Aorta (tissue), 5 donors: Measurements from ENCODE around the gene SLC12A7. TPM values are rescaled to one million over a fixed set of nuclear protein-coding genes. Genes with fewer than 3 reads are reported as not detected.

Source experiments
- ATAC-seq: fragments of 200-7000 bp; cut with Tn5 transposase; one replicate; pipeline ENCODE4 v1.9.1; 2022; ENCODE audit warnings: moderate library complexity; ENCODE audit not compliant: low FRiP score
- DNase-seq, 2 donors: peaks; one replicate each; pipeline ENCODE4 v3.0.0-alpha.2; 2020
- H3K27ac ChIP-seq, 2 donors: one replicate each; pipeline ENCODE4 v1.5.1; 2013; ENCODE audit warnings: low read length in 2 of 2, mild to moderate bottlenecking in 2 of 2, moderate library complexity in 2 of 2, control low read depth in 1 of 2, inconsistent platforms in 1 of 2, low read depth in 1 of 2
- H3K27me3 ChIP-seq, 2 donors: one replicate each; pipeline ENCODE4 v1.6.1; 2013; ENCODE audit warnings: control low read depth in 1 of 2, low read length in 1 of 2, mild to moderate bottlenecking in 1 of 2, moderate library complexity in 1 of 2; ENCODE audit not compliant: insufficient read depth in 2 of 2, control insufficient read depth in 1 of 2
- H3K36me3 ChIP-seq, 2 donors: one replicate each; pipeline ENCODE4 v1.6.1; 2013; ENCODE audit warnings: control low read depth in 1 of 2, low read length in 1 of 2, mild to moderate bottlenecking in 1 of 2; ENCODE audit not compliant: insufficient read depth in 2 of 2, control insufficient read depth in 1 of 2
- H3K4me1 ChIP-seq, 2 donors: one replicate each; pipeline ENCODE4 v1.6.1; 2013; ENCODE audit warnings: low read length in 2 of 2, control low read depth in 1 of 2, mild to moderate bottlenecking in 1 of 2, moderate library complexity in 1 of 2; ENCODE audit not compliant: insufficient read depth in 2 of 2, control insufficient read depth in 1 of 2
- H3K4me3 ChIP-seq, 2 donors: one replicate each; pipeline ENCODE4 v1.5.1; 2013; ENCODE audit warnings: low read length in 2 of 2, control low read depth in 1 of 2, mild to moderate bottlenecking in 1 of 2
- H3K9me3 ChIP-seq: one replicate; pipeline ENCODE4 v1.6.1; 2013; ENCODE audit warnings: mild to moderate bottlenecking, low read length; ENCODE audit not compliant: control insufficient read depth
- WGBS, 2 donors: extraction: QIAGEN DNeasy Blood & Tissue Kit; methylation state at CpG; one replicate each; pipeline ENCODE4 v1.1.7; 2013; 5-methylcytosine and 5-hydroxymethylcytosine counted together
- intact Hi-C, 2 donors: fragments of 100-400 bp; cut with DNase I; formaldehyde crosslinking; loops; one replicate each; pipeline versions ENCODE4 v1.14.2 to v1.15.0; 2022
- polyA plus RNA-seq, 2 donors: library from polyadenylated mRNA; stranded (reverse); fragments of 200-250 nt; gene quantifications; one replicate each; pipeline ENCODE4 v1.2.3, GENCODE V29; 2013
- total RNA-seq, 2 donors: library from RNA; stranded (reverse); fragmentation: NEBNext Ultra II Directional; extraction: Animal tissue kit (Norgen Biotek cat#: 25700); gene quantifications; one replicate each; pipeline ENCODE4 v1.2.1, GENCODE V29; 2021
- donor health status: healthy with polysubstance abuse.
- donor health status: Bipolar disorder and iron deficiency.
- donor health status: DM: no; HTN: no; CAD: no.
- donor health status: DM: no; HTN: no; CAD: no.
- donor health status: DM: yes; HTN: yes; CAD: no.

The SLC12A7 gene
- total and polyA plus RNA-seq, 4 donors = 4.5 to 54.4 (median 19.3) TPM

DNA sequence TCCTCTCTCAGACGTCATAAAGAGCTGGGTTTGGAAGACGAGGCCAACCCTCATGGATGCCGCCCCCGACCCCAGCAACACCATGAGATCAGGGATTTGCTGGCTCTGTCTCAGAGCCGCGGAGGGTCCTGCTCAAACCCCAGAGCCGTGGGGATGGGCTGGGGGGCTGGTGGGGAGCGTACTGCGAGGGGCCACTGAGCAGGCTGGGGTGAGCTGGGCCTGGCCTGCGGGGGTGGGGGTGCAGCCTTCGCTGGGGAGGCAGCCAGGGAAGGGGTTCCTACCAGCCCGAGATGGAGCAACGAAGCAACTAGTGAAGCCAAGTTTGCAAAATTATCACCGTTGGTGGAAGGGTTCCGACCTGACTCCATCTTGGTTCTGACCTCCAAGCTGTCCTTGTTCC, 5.1 kb upstream of the SLC12A7 start:
- ATAC-seq (no peak), DNase-seq (no peak)
- no peaks in the 10 kb centered on the region for H3K36me3 ChIP-seq
- H3K27me3 ChIP-seq = no peaks in the 10 kb centered on the region
- no peak overlapping the region for H3K4me3 ChIP-seq
- no peaks in the 10 kb centered on the region for H3K4me1 ChIP-seq
- no peak overlapping the region for H3K27ac ChIP-seq
- intact Hi-C loops = no loop called here
- H3K9me3 ChIP-seq = no peaks in the 10 kb centered on the region
- 87 to 89% methylated on average over 15 of the region's 15 CpGs for WGBS, 2 donors

DNA sequence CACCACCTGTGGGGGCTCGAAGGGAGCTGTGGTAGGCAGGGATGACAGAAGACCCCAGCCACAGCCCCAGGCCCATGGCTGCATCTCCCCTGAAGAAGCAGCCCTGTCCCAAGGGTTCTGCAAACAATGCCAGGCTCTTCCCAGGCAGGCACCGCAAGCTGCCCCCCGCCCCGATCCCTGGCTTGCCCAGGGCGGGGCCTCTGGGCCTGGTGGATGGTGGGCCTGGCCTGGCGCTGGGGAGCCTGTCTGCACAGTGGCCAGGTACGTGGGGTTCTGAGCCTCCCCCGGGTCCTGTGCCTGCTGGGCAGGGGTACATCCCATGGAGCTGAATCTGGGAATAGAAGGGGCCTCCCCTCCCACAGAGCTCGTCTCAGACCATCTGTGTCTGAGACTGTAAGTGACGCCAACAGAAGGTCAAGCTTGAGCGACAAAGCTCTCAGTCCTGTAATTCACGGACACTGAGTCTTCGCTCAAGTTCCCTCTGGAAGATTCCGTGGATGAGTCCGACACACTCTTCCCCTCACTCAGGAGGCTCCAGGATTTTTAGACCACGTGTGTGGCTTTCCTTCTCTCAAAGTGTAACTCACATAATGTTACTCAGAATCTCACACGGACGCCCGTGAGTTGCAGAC, 4.4 kb upstream of the SLC12A7 start:
- Histone ChIP-seq H3K36me3 (no peaks in the 10 kb centered on the region), H3K9me3 (no peaks in the 10 kb centered on the region), H3K27me3 (no peaks in the 10 kb centered on the region), H3K4me1 (no peaks in the 10 kb centered on the region), H3K27ac (no peak overlapping the region), H3K4me3 (no peak overlapping the region)
- ATAC-seq (no peak), DNase-seq (no peak)
- WGBS, 2 donors = 87 to 90% methylated on average over 19 of the region's 19 CpGs
- intact Hi-C loops = no loop called here

DNA sequence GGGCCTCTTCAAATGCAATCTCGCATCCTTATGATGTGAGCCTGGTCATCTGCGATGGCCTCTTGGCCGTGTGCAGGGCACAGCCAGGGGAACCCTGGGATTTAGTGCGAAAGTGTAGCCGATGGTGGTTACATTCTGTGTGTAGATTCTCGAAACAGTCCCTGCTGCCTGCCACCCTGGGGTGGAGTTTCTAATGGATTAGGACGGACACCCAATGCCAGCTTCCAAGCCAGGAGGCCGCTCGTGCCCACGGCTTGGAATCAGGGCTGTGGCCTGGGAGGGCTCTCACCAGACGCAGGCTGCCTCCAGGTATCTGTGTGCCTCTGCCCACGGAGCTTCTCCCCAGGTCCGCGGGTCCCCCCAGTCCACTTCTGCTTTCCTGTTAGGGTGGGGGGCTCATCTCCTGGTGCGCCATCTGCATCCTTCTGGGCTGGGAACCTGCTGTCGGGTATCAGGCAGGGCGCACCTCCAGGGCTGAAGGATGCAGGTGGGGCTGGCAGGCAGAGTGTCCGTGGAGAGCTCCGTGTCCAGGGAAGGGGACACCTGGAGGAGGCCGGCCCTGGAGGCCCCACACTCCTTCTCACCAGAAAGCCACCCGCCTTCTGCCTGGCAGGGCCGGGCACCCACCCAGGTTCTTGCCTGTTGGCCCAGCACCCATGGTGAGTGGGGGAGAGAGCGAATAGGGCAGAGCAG, 3.4 kb upstream of the SLC12A7 start:
- no peak overlapping the region for H3K27ac ChIP-seq
- intact Hi-C loops = no loop called here
- ATAC-seq (no peak), DNase-seq (no peak)
- H3K27me3 ChIP-seq = no peaks in the 10 kb centered on the region
- WGBS, 2 donors = 92 to 94% methylated on average over 22 to 23 of the region's 23 CpGs
- no peaks in the 10 kb centered on the region for H3K4me1 ChIP-seq
- H3K36me3 ChIP-seq = no peaks in the 10 kb centered on the region
- H3K4me3 ChIP-seq = no peak overlapping the region
- no peaks in the 10 kb centered on the region for H3K9me3 ChIP-seq

DNA sequence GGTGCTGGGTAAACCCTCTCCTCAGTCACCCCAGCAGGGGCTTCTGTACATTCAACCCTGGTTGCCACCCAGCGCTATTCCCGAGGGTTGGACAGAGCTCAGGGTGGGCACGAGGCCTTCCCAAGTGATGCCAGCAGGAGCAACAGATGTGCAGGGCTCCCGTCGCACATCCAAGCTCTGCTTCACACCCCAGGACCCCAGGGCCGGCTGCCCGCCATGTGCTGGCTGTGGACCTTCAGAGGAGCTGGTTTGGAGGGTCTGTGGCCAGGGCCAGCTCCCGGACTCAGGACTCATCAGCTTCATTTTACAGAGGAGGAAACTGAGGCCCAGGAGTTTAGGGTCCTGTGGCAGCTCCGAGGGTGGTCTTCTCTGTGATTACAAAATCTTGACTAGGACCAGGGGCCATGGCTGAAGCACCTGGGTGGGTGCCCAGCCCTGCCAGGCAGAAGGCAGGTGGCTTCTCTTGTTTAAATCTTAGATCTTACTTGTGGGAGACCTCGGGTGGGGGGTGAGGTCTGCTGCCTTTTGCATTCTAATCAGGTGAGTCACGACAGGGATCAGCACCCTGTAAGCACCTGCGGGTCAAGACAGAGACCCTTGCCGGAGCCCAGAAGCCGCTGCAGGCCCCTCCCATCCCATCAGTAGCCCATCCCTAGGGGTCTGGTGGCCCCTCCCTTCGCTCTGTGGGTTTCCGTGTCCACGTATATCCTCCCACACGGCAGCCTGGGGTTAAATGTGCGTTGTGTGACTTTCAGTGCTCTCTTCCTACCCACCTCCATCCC, 2.1 kb upstream of the SLC12A7 start:
- ATAC-seq = no peak
- intact Hi-C loops = no loop called here
- no peaks in the 10 kb centered on the region for H3K36me3 ChIP-seq
- 87 to 91% methylated on average over 19 of the region's 19 CpGs for WGBS, 2 donors
- H3K4me1 ChIP-seq = no peaks in the 10 kb centered on the region
- DNase-seq = no peak
- H3K9me3 ChIP-seq = no peaks in the 10 kb centered on the region
- no peak overlapping the region for H3K27ac ChIP-seq
- no peak overlapping the region for H3K4me3 ChIP-seq
- H3K27me3 ChIP-seq = no peaks in the 10 kb centered on the region

DNA sequence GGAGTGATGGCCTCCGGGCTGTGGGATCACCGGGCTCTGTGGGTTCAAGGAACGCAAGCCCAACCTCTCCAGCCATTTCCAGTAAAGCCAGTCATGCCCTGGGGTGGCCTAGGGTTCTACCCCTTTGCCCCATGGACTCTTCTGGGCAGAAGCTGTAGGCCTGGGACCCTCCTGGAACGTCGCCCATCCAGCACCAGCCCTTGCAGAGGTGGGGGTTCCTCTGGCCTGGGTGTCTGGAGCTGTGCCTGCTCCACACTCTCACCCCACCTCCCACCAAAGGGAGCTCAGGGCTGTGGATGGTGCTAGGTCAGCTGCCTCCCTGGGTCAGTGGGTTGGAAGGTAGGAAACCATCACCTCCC, 1.4 kb upstream of the SLC12A7 start:
- WGBS, 2 donors = 84 to 87% methylated on average over 5 of the region's 5 CpGs
- no peaks in the 10 kb centered on the region for H3K9me3 ChIP-seq
- H3K36me3 ChIP-seq = no peaks in the 10 kb centered on the region
- ATAC-seq (no peak), DNase-seq (no peak)
- H3K4me3 ChIP-seq = no peak overlapping the region
- intact Hi-C loops = no loop called here
- H3K27me3 ChIP-seq = no peaks in the 10 kb centered on the region
- no peak overlapping the region for H3K27ac ChIP-seq
- no peaks in the 10 kb centered on the region for H3K4me1 ChIP-seq

DNA sequence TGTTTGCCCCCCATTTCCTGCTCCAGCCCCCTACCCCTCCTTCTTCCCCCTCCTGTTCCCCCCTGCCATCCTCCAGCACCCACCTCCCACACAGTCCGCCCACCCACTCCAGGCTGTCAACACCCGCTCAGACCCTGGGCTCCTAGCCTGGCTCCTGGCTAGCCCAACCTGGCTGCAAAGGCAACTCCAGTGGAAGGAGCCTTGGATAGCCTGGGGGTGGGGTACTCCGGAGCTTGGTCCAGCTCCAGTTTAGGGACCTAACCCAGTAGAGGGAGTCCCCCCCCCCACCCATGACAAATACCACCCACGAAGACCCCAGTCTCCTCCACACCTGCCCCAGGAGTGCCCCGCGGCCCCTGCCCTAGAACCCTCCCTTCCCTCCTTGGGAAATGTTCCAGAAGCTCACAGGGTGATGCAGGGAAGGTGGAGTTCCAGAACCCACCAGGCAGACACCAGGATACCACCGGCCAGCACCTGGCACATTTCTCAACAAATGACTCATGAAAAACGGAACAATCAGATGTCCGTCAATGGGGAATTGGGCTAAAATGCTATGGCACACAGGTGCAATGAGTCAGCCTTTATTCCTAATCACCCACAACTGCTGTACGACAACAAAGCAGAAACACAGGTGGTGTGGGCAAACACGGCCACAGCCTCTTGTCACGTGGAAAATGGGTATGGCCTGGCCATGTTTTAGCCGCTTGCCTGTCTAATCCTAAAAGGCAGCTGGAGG, 901 bp upstream of the SLC12A7 start:
- intact Hi-C loops = no loop called here
- no peak overlapping the region for H3K27ac ChIP-seq
- H3K9me3 ChIP-seq = no peaks in the 10 kb centered on the region
- no peak overlapping the region for H3K4me3 ChIP-seq
- WGBS, 2 donors = 72 to 75% methylated on average over 13 of the region's 13 CpGs
- H3K27me3 ChIP-seq = no peaks in the 10 kb centered on the region
- DNase-seq (no peak), ATAC-seq (no peak)
- H3K4me1 ChIP-seq = no peaks in the 10 kb centered on the region
- no peaks in the 10 kb centered on the region for H3K36me3 ChIP-seq

DNA sequence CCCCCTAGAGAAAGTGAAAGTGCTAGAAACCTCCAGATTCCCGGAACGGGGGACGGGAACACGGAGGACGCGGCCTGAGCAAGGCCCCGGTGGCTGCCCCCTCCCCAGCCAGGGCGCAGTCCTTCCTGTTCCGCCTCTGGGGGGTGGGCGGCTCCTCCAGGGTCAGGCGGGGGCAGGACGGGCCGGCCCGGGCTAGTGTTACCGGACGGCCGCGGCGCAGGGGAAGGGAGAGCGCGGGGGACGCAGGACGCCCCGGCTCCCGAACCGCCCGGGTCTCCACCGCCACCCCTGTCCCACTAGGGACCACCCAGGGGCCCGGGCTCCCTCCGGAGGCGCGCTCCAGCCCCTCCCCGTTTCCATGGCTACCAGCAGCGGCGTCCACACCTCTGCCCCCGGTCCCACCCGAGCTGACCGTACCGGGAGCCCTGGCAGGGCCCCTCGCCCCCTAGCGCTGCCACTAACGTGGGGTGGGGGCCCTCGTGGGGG, 579 bp downstream of the SLC12A7 start:
- Histone ChIP-seq H3K27me3 (no peaks in the 10 kb centered on the region), H3K9me3 (no peaks in the 10 kb centered on the region), H3K36me3 (no peaks in the 10 kb centered on the region), H3K4me1 (no peaks in the 10 kb centered on the region), H3K4me3 (peak overlapping the region; percentile 73 to 82), H3K27ac (no peak overlapping the region)
- intact Hi-C loops = no loop called here
- DNase-seq = peak in 1 of 2 donors; percentile 73
- WGBS, 2 donors = 0% methylated on average over 19 to 43 of the region's 43 CpGs
- peak; percentile 43 for ATAC-seq

DNA sequence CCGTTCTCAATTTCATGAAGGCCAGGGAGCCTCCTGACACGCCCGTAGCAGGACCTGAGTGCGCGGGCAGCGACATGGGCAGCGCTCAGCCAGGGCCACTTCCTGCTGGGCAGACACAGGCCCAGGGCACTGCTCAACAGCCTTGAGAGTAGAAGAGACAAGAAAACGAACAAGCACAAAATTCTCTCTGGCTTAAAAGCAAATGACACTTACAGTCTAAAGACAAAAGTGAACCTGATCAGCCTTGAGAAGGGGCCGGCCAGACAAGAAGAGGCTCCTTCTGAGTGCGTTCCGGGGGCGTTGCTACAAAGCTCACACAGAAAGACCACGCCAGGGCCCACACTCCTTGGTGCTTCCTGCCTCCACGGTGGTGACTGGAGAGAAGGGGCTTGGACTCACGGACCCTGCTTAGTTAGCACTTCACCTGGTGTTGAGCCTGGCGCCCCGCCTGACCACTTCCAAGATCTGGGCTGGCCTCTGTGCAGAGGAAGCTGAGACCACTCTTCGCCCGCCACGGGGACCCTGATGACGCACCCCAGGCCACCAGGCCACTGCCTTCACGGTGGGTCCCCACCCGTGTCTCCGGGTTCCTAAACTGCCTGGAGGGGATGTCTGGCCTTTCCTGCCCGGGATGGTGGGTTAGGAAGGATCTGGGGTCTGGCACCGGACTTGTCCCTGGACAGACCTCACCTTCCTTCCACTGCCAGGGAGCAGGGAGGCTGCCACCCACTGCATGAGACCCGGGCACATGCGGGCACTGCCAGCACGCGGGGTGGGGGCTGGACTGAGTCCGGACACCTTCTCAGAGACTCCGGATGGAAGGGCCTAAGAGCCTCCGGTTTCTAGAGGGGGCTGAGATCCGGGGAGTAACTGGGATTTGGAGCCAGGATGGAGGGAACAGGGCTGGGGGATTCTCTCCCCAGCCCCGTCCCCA, 1.3 kb downstream of the SLC12A7 start:
- DNase-seq (no peak), ATAC-seq (peak; percentile 3)
- intact Hi-C loops = no loop called here
- no peak overlapping the region for H3K27ac ChIP-seq
- H3K36me3 ChIP-seq = no peaks in the 10 kb centered on the region
- no peaks in the 10 kb centered on the region for H3K4me1 ChIP-seq
- no peaks in the 10 kb centered on the region for H3K9me3 ChIP-seq
- WGBS, 2 donors = 60 to 63% methylated on average over 35 of the region's 35 CpGs
- H3K4me3 ChIP-seq = peak overlapping the region; percentile 73 to 82
- no peaks in the 10 kb centered on the region for H3K27me3 ChIP-seq
